WTC11 (cell line): ENCODE measurements around the gene USP7.

Experiments
- AFF4 ChIP-seq: sonication (generic); formaldehyde crosslinking; IDR thresholded peaks from 2 replicates; pipeline ENCODE4 v1.8.1; 2023; ENCODE audit warnings: mild to moderate bottlenecking, missing genetic modification reagents, borderline replicate concordance
- ARID4B ChIP-seq: sonication (generic); formaldehyde crosslinking; IDR thresholded peaks from 2 replicates; pipeline ENCODE4 v1.8.0; 2023; ENCODE audit warnings: missing genetic modification reagents, mild to moderate bottlenecking, borderline replicate concordance
- ETV6 ChIP-seq: sonication (generic); formaldehyde crosslinking; IDR thresholded peaks from 2 replicates; pipeline ENCODE4 v1.8.1; 2022; ENCODE audit warnings: mild to moderate bottlenecking, missing genetic modification reagents
- SMAD3 ChIP-seq: sonication (generic); formaldehyde crosslinking; IDR thresholded peaks from 2 replicates; pipeline ENCODE4 v1.8.0; 2022; ENCODE audit warnings: missing genetic modification reagents, mild to moderate bottlenecking, borderline replicate concordance

GRCh38 chr16:8957063-8957397, 6.7 kb downstream of the USP7 start:
- TF ChIP-seq ETV6 (CRISPR knock-in tag) (no peak), SMAD3 (no peak), AFF4 (no peak), ARID4B (CRISPR knock-in tag) (no peak)
